ENCODE results near the gene NR3C2.

The NR3C2 gene

DNA sequence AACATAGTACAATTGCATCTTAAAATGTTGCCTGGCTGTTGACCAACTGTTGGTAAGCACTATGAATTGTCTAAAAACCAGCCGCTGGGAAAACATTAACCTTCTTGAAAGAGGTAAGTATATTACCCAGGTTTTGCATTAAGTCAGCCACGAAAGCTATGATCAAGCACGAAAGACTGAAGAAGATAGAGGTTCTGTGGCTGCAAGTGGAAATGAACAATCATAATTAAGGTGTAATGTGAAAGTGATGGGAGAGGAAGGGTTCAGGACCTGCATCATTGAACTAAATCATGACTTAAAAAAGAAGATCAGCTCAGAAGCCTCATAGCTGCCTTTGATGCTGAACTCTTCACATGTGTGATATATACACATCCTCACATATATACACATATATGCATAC is 341.0 kb downstream of the NR3C2 start:
- H3K4me2 ChIP-seq (ENCODE audit: low read length), result no peak overlapping the region
- H3K27me3 ChIP-seq (ENCODE audit: insufficient read depth, low read length), result no peaks in the 10 kb centered on the region
- no peak overlapping the region for H2AFZ ChIP-seq (ENCODE audit: low read length)
- no peaks in the 10 kb centered on the region for H3F3A ChIP-seq (ENCODE audit: insufficient read depth, low read length)
- H3K9ac ChIP-seq (ENCODE audit: low read length), result no peak overlapping the region
- no peaks in the 10 kb centered on the region for H3K9me2 ChIP-seq (ENCODE audit: low read depth, low read length)
- no peak overlapping the region for H3K4me3 ChIP-seq (ENCODE audit: low read depth, low read length, poor library complexity, severe bottlenecking)
- H3K9me3 ChIP-seq (ENCODE audit: low read length), result no peaks in the 10 kb centered on the region
- no peaks in the 10 kb centered on the region for H3K79me2 ChIP-seq (ENCODE audit: insufficient read depth, low read length)
- TF ChIP-seq, protein P1, sequence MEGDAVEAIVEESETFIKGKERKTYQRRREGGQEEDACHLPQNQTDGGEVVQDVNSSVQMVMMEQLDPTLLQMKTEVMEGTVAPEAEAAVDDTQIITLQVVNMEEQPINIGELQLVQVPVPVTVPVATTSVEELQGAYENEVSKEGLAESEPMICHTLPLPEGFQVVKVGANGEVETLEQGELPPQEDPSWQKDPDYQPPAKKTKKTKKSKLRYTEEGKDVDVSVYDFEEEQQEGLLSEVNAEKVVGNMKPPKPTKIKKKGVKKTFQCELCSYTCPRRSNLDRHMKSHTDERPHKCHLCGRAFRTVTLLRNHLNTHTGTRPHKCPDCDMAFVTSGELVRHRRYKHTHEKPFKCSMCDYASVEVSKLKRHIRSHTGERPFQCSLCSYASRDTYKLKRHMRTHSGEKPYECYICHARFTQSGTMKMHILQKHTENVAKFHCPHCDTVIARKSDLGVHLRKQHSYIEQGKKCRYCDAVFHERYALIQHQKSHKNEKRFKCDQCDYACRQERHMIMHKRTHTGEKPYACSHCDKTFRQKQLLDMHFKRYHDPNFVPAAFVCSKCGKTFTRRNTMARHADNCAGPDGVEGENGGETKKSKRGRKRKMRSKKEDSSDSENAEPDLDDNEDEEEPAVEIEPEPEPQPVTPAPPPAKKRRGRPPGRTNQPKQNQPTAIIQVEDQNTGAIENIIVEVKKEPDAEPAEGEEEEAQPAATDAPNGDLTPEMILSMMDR (IDR thresholded peaks at IDR 0.05; ENCODE audit: low read length), result no peak
- no peak for TF ChIP-seq EZH2 (IDR thresholded peaks at IDR 0.05; ENCODE audit: borderline replicate concordance, low read length)
- no peaks in the 10 kb centered on the region for H3K36me3 ChIP-seq (ENCODE audit: insufficient read depth, low read length)
- no peaks in the 10 kb centered on the region for H4K20me1 ChIP-seq (ENCODE audit: insufficient read depth, low read length)
- H3K4me1 ChIP-seq (ENCODE audit: insufficient read depth, low read length, severe bottlenecking), result peaks cover 10% of the 10 kb centered on the region
- H3K27ac ChIP-seq (ENCODE audit: low read depth, low read length, poor library complexity, severe bottlenecking), result no peak overlapping the region

DNA sequence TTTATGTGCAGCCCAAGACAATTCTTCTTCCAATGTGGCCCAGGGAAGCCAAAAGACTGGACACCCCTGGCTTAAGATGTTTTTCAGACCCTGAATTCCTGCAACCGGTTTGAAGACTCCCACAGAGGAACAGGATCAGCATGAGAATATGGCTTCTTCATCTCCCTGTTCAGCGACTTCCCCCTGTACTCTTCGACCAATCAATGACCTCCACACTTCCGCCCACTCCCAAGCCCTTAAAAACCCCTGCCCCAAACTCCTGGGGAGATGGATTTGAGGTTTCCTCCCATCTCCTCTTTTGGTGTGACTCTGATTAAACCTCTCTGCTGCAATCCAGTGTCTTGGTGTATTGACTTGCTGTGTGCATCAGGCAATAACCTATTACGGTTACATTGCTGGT is 344.4 kb downstream of the NR3C2 start:
- Histone ChIP-seq H3K4me3 (ENCODE audit: low read depth, low read length, poor library complexity, severe bottlenecking) (no peak overlapping the region), H3K4me2 (ENCODE audit: low read length) (no peak overlapping the region), H4K20me1 (ENCODE audit: insufficient read depth, low read length) (no peaks in the 10 kb centered on the region), H3K27me3 (ENCODE audit: insufficient read depth, low read length) (no peaks in the 10 kb centered on the region), H3K9me2 (ENCODE audit: low read depth, low read length) (no peaks in the 10 kb centered on the region), H3K9me3 (ENCODE audit: low read length) (no peaks in the 10 kb centered on the region), H3K36me3 (ENCODE audit: insufficient read depth, low read length) (no peaks in the 10 kb centered on the region), H3F3A (ENCODE audit: insufficient read depth, low read length) (no peaks in the 10 kb centered on the region), H3K27ac (ENCODE audit: low read depth, low read length, poor library complexity, severe bottlenecking) (no peak overlapping the region), H2AFZ (ENCODE audit: low read length) (no peak overlapping the region), H3K9ac (ENCODE audit: low read length) (no peak overlapping the region), H3K79me2 (ENCODE audit: insufficient read depth, low read length) (no peaks in the 10 kb centered on the region), H3K4me1 (ENCODE audit: insufficient read depth, low read length, severe bottlenecking) (peaks cover 10% of the 10 kb centered on the region)
- TF ChIP-seq EZH2 (IDR thresholded peaks at IDR 0.05; ENCODE audit: borderline replicate concordance, low read length), result no peak
- TF ChIP-seq, protein P1 (IDR thresholded peaks at IDR 0.05; ENCODE audit: low read length), result no peak

DNA sequence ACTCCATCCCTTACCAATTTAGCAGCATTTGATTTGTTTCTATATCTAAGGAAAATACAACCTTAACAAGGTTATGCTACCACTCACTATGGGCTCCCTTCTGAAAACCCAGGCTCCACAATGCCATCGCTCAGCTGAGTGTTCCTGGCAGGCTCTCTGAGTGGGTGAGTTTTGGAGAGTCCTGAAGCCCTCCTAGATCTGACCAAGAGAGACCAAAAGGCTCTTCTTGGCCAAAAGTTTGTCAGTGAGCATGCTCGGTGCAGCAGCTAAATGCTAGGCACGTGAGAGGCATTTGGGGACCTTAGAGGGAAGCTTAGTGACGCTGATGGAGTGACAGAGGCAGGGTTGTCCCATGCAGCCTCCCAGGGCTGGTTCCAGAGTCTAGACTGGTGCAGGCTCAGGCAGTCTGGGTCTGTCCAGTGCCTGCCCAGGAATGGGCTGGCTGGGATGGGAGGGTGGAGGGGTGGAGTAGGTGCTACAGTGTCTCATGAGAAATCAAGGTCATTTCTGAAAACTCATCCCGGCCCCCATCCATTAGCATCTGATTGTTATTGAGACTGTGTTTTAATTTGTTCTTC is 346.8 kb downstream of the NR3C2 start:
- H3K9me2 ChIP-seq (ENCODE audit: low read depth, low read length), result no peaks in the 10 kb centered on the region
- H3K36me3 ChIP-seq (ENCODE audit: insufficient read depth, low read length), result no peaks in the 10 kb centered on the region
- H3K4me1 ChIP-seq (ENCODE audit: insufficient read depth, low read length, severe bottlenecking), result peaks cover 9% of the 10 kb centered on the region
- no peak overlapping the region for H3K9ac ChIP-seq (ENCODE audit: low read length)
- no peaks in the 10 kb centered on the region for H3K79me2 ChIP-seq (ENCODE audit: insufficient read depth, low read length)
- no peak for TF ChIP-seq EZH2 (IDR thresholded peaks at IDR 0.05; ENCODE audit: borderline replicate concordance, low read length)
- TF ChIP-seq, protein P1 (IDR thresholded peaks at IDR 0.05; ENCODE audit: low read length), result no peak
- H3K27me3 ChIP-seq (ENCODE audit: insufficient read depth, low read length), result no peaks in the 10 kb centered on the region
- H3F3A ChIP-seq (ENCODE audit: insufficient read depth, low read length), result no peaks in the 10 kb centered on the region
- no peaks in the 10 kb centered on the region for H4K20me1 ChIP-seq (ENCODE audit: insufficient read depth, low read length)
- no peak overlapping the region for H3K4me2 ChIP-seq (ENCODE audit: low read length)
- H2AFZ ChIP-seq (ENCODE audit: low read length), result no peak overlapping the region
- no peak overlapping the region for H3K4me3 ChIP-seq (ENCODE audit: low read depth, low read length, poor library complexity, severe bottlenecking)
- no peak overlapping the region for H3K27ac ChIP-seq (ENCODE audit: low read depth, low read length, poor library complexity, severe bottlenecking)
- no peaks in the 10 kb centered on the region for H3K9me3 ChIP-seq (ENCODE audit: low read length)

Data from OCI-LY1 (cell line).